ENCODE data around the gene HPRT1.
"Not testable (repeated sequence)": the region's sequence is repeated elsewhere in the genome, so short reads cannot be mapped to it uniquely, and the experiment has no call there.

HPRT1 gene

DNA sequence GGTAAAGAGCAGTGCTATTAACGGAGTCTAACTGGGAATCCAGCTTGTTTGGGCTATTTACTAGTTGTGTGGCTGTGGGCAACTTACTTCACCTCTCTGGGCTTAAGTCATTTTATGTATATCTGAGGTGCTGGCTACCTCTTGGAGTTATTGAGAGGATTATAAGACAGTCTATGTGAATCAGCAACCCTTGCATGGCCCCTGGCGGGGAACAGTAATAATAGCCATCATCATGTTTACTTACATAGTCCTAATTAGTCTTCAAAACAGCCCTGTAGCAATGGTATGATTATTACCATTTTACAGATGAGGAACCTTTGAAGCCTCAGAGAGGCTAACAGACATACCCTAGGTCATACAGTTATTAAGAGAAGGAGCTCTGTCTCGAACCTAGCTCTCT lies 1.5 kb downstream of the HPRT1 start:
- Histone ChIP-seq H3K27ac (ENCODE audit: low read depth, low read length) (no peak overlapping the region), H2BK15ac (replicated peaks; ENCODE audit: low read depth) (no peak overlapping the region), H3K79me2 (ENCODE audit: control insufficient read depth, insufficient read depth, low read length) (peaks cover 13% of the 10 kb centered on the region), H2BK120ac (ENCODE audit: low read depth, low read length) (no peak overlapping the region), H3K4me3 (ENCODE audit: low read length) (no peak overlapping the region), H3K23ac (ENCODE audit: low read length) (no peak overlapping the region), H3K4me1 (ENCODE audit: control insufficient read depth, low read depth, low read length) (no peaks in the 10 kb centered on the region), H3K4ac (ENCODE audit: low read depth, low read length) (no peak overlapping the region), H2AK5ac (ENCODE audit: low read length) (no peak overlapping the region), H4K5ac (ENCODE audit: low read length) (no peak overlapping the region), H3K4me2 (ENCODE audit: low read length) (no peak overlapping the region), H3K27me3 (ENCODE audit: insufficient read depth, low read length, poor library complexity) (no peaks in the 10 kb centered on the region), H3K18ac (ENCODE audit: low read length) (no peak overlapping the region), H3K79me1 (ENCODE audit: low read length) (no peaks in the 10 kb centered on the region), H4K8ac (ENCODE audit: low read depth, low read length) (no peak overlapping the region), H3K36me3 (ENCODE audit: control insufficient read depth, insufficient read depth, low read length) (no peaks in the 10 kb centered on the region), H3K56ac (ENCODE audit: low read length) (peak overlapping the region; percentile 5), H3K9ac (ENCODE audit: low read length) (peak overlapping the region; percentile 6), H2BK5ac (ENCODE audit: low read length) (no peak overlapping the region)
- no peak for DNase-seq
- WGBS (ENCODE audit: extremely low coverage, insufficient coverage, low lambda C conversion rate): no CpG with 5 or more reads among the region's 3 CpGs

DNA sequence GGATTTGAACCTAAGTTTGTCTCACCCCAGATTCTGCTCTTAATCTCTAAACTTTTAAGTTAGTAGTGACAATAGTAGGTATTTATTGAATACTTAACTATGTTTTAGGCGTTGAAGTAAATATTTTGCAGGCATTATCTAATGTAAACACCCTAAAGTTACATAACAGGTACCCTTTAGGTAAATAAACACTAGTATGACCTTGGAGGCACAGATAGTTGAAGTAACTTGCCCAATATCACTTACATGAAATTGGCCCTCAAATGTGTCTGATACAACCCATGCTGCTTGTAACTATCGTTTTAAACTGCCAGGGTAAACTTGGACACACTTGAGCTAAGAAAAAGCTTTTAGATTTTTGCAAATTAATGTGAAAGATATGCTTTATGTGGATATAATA lies 3.0 kb downstream of the HPRT1 start:
- no peaks in the 10 kb centered on the region for H3K4me1 ChIP-seq (ENCODE audit: control insufficient read depth, low read depth, low read length)
- no CpG with 5 or more reads among the region's 2 CpGs for WGBS (ENCODE audit: extremely low coverage, insufficient coverage, low lambda C conversion rate)
- H2AK5ac ChIP-seq (ENCODE audit: low read length): no peak overlapping the region
- H2BK5ac ChIP-seq (ENCODE audit: low read length): no peak overlapping the region
- H3K9ac ChIP-seq (ENCODE audit: low read length): no peak overlapping the region
- H3K79me2 ChIP-seq (ENCODE audit: control insufficient read depth, insufficient read depth, low read length): peaks cover 15% of the 10 kb centered on the region
- H3K27ac ChIP-seq (ENCODE audit: low read depth, low read length): no peak overlapping the region
- DNase-seq: no peak
- H3K27me3 ChIP-seq (ENCODE audit: insufficient read depth, low read length, poor library complexity): no peaks in the 10 kb centered on the region
- H2BK120ac ChIP-seq (ENCODE audit: low read depth, low read length): no peak overlapping the region
- H3K4me3 ChIP-seq (ENCODE audit: low read length): no peak overlapping the region
- no peak overlapping the region for H4K5ac ChIP-seq (ENCODE audit: low read length)
- no peak overlapping the region for H3K4me2 ChIP-seq (ENCODE audit: low read length)
- no peak overlapping the region for H3K23ac ChIP-seq (ENCODE audit: low read length)
- no peak overlapping the region for H3K4ac ChIP-seq (ENCODE audit: low read depth, low read length)
- no peaks in the 10 kb centered on the region for H3K79me1 ChIP-seq (ENCODE audit: low read length)
- no peak overlapping the region for H3K56ac ChIP-seq (ENCODE audit: low read length)
- H3K36me3 ChIP-seq (ENCODE audit: control insufficient read depth, insufficient read depth, low read length): no peaks in the 10 kb centered on the region
- no peak overlapping the region for H3K18ac ChIP-seq (ENCODE audit: low read length)
- H2BK15ac ChIP-seq (replicated peaks; ENCODE audit: low read depth): no peak overlapping the region
- no peak overlapping the region for H4K8ac ChIP-seq (ENCODE audit: low read depth, low read length)

DNA sequence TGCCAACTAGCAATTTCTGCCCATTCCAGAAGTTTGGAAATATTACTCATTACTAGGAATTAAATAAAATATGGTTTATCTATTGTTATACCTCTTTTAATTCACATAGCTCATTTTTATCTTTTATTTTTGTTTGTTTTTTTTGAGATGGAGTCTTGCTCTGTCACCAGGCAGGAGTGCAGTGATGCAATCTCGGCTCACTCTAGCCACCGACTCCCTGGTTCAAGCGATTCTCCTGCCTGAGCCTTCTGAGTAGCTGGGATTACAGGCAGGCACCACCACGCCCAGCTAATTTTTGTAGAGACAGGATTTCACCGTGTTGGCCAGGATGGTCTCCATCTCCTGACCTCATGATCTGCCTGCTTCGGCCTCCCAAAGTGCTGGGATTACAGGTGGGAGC lies 4.5 kb downstream of the HPRT1 start:
- H2BK5ac ChIP-seq (ENCODE audit: low read length); H4K8ac ChIP-seq (ENCODE audit: low read depth, low read length); H3K36me3 ChIP-seq (ENCODE audit: control insufficient read depth, insufficient read depth, low read length); H3K4me3 ChIP-seq (ENCODE audit: low read length); H3K4me1 ChIP-seq (ENCODE audit: control insufficient read depth, low read depth, low read length); H2AK5ac ChIP-seq (ENCODE audit: low read length); H2BK15ac ChIP-seq (replicated peaks; ENCODE audit: low read depth); H3K18ac ChIP-seq (ENCODE audit: low read length); H3K9ac ChIP-seq (ENCODE audit: low read length); H3K79me1 ChIP-seq (ENCODE audit: low read length); H3K4ac ChIP-seq (ENCODE audit: low read depth, low read length); H2BK120ac ChIP-seq (ENCODE audit: low read depth, low read length); H3K56ac ChIP-seq (ENCODE audit: low read length); H3K4me2 ChIP-seq (ENCODE audit: low read length); H3K27ac ChIP-seq (ENCODE audit: low read depth, low read length); H3K23ac ChIP-seq (ENCODE audit: low read length); H3K27me3 ChIP-seq (ENCODE audit: insufficient read depth, low read length, poor library complexity); H4K5ac ChIP-seq (ENCODE audit: low read length): not testable (repeated sequence)
- peaks cover 15% of the 10 kb centered on the region for H3K79me2 ChIP-seq (ENCODE audit: control insufficient read depth, insufficient read depth, low read length)
- WGBS (ENCODE audit: extremely low coverage, insufficient coverage, low lambda C conversion rate): no CpG with 5 or more reads among the region's 6 CpGs
- DNase-seq: peak; percentile 3

DNA sequence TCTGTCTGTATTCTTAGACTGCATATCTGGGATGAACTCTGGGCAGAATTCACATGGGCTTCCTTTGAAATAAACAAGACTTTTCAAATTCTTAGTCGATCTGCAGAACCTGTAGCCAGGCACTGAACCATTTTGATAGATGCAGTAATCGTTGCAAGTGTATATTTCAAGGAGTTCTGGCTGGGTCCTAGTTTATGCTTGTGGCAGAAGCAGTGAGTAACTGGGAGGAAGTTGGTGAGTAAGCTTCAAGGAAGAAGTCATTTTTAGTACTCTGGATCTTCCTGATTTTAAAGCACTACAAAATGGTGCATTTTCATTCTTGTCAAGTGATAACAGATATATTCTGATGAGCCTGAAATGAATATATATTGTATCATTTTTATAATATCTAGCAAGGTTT lies 9.5 kb downstream of the HPRT1 start:
- Histone ChIP-seq H3K18ac (ENCODE audit: low read length) (no peak overlapping the region), H3K79me2 (ENCODE audit: control insufficient read depth, insufficient read depth, low read length) (peaks cover 2% of the 10 kb centered on the region), H3K4me1 (ENCODE audit: control insufficient read depth, low read depth, low read length) (no peaks in the 10 kb centered on the region), H3K4ac (ENCODE audit: low read depth, low read length) (no peak overlapping the region), H2BK120ac (ENCODE audit: low read depth, low read length) (no peak overlapping the region), H3K4me2 (ENCODE audit: low read length) (no peak overlapping the region), H2AK5ac (ENCODE audit: low read length) (no peak overlapping the region), H3K79me1 (ENCODE audit: low read length) (no peaks in the 10 kb centered on the region), H4K8ac (ENCODE audit: low read depth, low read length) (no peak overlapping the region), H4K5ac (ENCODE audit: low read length) (no peak overlapping the region), H3K27ac (ENCODE audit: low read depth, low read length) (no peak overlapping the region), H3K23ac (ENCODE audit: low read length) (no peak overlapping the region), H3K4me3 (ENCODE audit: low read length) (no peak overlapping the region), H3K36me3 (ENCODE audit: control insufficient read depth, insufficient read depth, low read length) (no peaks in the 10 kb centered on the region), H3K9ac (ENCODE audit: low read length) (no peak overlapping the region), H3K27me3 (ENCODE audit: insufficient read depth, low read length, poor library complexity) (no peaks in the 10 kb centered on the region), H2BK5ac (ENCODE audit: low read length) (no peak overlapping the region), H2BK15ac (replicated peaks; ENCODE audit: low read depth) (no peak overlapping the region), H3K56ac (ENCODE audit: low read length) (no peak overlapping the region)
- DNase-seq: no peak
- WGBS (ENCODE audit: extremely low coverage, insufficient coverage, low lambda C conversion rate): no CpG with 5 or more reads among the region's 2 CpGs

DNA sequence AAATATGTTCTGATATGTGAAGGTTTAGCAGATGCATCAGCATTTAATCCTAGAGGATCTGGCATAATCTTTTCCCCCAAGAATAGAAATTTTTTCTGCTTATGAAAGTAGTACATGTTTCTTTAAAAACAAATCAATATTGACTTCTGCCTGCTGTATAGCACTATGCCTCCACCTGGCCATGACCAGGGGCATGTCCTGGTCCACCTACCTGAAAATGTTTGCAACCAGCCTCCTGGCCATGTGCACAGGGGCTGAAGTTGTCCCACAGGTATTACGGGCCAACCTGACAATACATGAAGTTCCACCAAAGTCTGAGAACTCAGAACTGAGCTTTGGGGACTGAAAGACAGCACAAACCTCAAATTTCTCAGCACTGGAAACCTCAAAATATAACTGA lies 10.0 kb downstream of the HPRT1 start:
- no CpG with 5 or more reads among the region's 1 CpG for WGBS (ENCODE audit: extremely low coverage, insufficient coverage, low lambda C conversion rate)
- Histone ChIP-seq H3K18ac (ENCODE audit: low read length) (no peak overlapping the region), H2AK5ac (ENCODE audit: low read length) (no peak overlapping the region), H3K4me2 (ENCODE audit: low read length) (no peak overlapping the region), H3K4ac (ENCODE audit: low read depth, low read length) (no peak overlapping the region), H3K79me2 (ENCODE audit: control insufficient read depth, insufficient read depth, low read length) (peaks cover 2% of the 10 kb centered on the region), H3K23ac (ENCODE audit: low read length) (no peak overlapping the region), H3K56ac (ENCODE audit: low read length) (no peak overlapping the region), H4K5ac (ENCODE audit: low read length) (no peak overlapping the region), H3K4me1 (ENCODE audit: control insufficient read depth, low read depth, low read length) (no peaks in the 10 kb centered on the region), H3K9ac (ENCODE audit: low read length) (no peak overlapping the region), H2BK15ac (replicated peaks; ENCODE audit: low read depth) (no peak overlapping the region), H2BK120ac (ENCODE audit: low read depth, low read length) (no peak overlapping the region), H3K36me3 (ENCODE audit: control insufficient read depth, insufficient read depth, low read length) (no peaks in the 10 kb centered on the region), H3K27ac (ENCODE audit: low read depth, low read length) (no peak overlapping the region), H3K79me1 (ENCODE audit: low read length) (no peaks in the 10 kb centered on the region), H3K4me3 (ENCODE audit: low read length) (no peak overlapping the region), H3K27me3 (ENCODE audit: insufficient read depth, low read length, poor library complexity) (no peaks in the 10 kb centered on the region), H2BK5ac (ENCODE audit: low read length) (no peak overlapping the region), H4K8ac (ENCODE audit: low read depth, low read length) (no peak overlapping the region)
- no peak for DNase-seq

DNA sequence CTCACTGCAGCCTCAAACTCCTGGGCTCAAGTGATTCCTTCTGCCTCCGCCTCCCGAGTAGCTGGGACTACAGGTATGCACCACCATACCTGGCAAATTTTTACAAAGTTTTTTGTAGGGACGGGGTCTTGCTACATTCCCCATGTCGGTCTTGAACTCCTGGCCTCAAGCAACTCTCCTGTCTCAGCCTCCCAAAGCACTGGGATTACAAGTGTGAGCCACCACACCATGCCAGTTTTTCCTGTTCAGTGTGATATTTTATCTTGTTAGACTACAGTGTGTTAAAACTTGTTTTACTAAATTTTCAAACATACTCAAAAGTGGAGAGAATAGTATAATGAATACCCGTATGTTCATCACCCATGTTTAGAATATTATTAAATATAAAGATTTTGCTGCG lies 12.1 kb downstream of the HPRT1 start:
- no peak overlapping the region for H2BK15ac ChIP-seq (replicated peaks; ENCODE audit: low read depth)
- H3K4me3 ChIP-seq (ENCODE audit: low read length): no peak overlapping the region
- no peak overlapping the region for H2BK120ac ChIP-seq (ENCODE audit: low read depth, low read length)
- H3K4ac ChIP-seq (ENCODE audit: low read depth, low read length): no peak overlapping the region
- no peak overlapping the region for H3K23ac ChIP-seq (ENCODE audit: low read length)
- H2BK5ac ChIP-seq (ENCODE audit: low read length): no peak overlapping the region
- H3K18ac ChIP-seq (ENCODE audit: low read length): no peak overlapping the region
- no peak overlapping the region for H4K5ac ChIP-seq (ENCODE audit: low read length)
- H2AK5ac ChIP-seq (ENCODE audit: low read length): no peak overlapping the region
- no peak overlapping the region for H3K9ac ChIP-seq (ENCODE audit: low read length)
- H3K4me1 ChIP-seq (ENCODE audit: control insufficient read depth, low read depth, low read length): no peaks in the 10 kb centered on the region
- H3K56ac ChIP-seq (ENCODE audit: low read length): no peak overlapping the region
- no peaks in the 10 kb centered on the region for H3K36me3 ChIP-seq (ENCODE audit: control insufficient read depth, insufficient read depth, low read length)
- H4K8ac ChIP-seq (ENCODE audit: low read depth, low read length): no peak overlapping the region
- WGBS (ENCODE audit: extremely low coverage, insufficient coverage, low lambda C conversion rate): no CpG with 5 or more reads among the region's 6 CpGs
- no peaks in the 10 kb centered on the region for H3K27me3 ChIP-seq (ENCODE audit: insufficient read depth, low read length, poor library complexity)
- H3K79me1 ChIP-seq (ENCODE audit: low read length): no peaks in the 10 kb centered on the region
- H3K27ac ChIP-seq (ENCODE audit: low read depth, low read length): no peak overlapping the region
- no peak for DNase-seq
- H3K4me2 ChIP-seq (ENCODE audit: low read length): no peak overlapping the region
- H3K79me2 ChIP-seq (ENCODE audit: control insufficient read depth, insufficient read depth, low read length): no peaks in the 10 kb centered on the region
